MM.1S (cell line): ENCODE data around the gene TRAPPC11.

ENCODE experiments used
- EZH2phosphoT487 ChIP-seq: fragments of 300-600 bp; sonication (generic); IDR thresholded peaks from 2 replicates; pipeline ENCODE4 v1.6.1; 2018; ENCODE audit warnings: antibody characterized with exemption, low read length
- TF ChIP-seq, protein P1 (sequence below): fragments of 300-600 bp; sonication (generic); IDR thresholded peaks from 2 replicates; pipeline ENCODE4 v1.5.1; 2016; ENCODE audit warnings: antibody characterized with exemption, low read length, mixed read lengths

DNA sequence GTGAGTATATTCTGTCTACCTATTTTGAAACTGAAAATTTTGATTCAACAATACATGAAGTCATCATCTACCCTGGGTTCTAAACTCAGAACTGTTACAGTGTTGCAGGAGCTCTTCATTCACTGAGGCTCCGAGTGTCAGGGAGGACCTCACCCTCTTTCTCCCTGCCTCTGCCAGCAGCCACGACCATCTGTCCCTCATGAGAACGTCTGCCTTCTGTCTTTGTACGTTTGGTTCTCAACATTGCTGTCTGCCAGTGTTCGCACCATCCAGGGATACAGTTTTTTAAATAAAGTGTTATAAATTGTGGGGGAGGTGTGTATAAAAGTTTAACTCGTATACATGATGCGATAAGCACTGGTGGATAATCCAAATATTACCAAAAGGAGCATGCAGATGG, 55.5 kb downstream of the TRAPPC11 start:
- TF ChIP-seq, protein P1, sequence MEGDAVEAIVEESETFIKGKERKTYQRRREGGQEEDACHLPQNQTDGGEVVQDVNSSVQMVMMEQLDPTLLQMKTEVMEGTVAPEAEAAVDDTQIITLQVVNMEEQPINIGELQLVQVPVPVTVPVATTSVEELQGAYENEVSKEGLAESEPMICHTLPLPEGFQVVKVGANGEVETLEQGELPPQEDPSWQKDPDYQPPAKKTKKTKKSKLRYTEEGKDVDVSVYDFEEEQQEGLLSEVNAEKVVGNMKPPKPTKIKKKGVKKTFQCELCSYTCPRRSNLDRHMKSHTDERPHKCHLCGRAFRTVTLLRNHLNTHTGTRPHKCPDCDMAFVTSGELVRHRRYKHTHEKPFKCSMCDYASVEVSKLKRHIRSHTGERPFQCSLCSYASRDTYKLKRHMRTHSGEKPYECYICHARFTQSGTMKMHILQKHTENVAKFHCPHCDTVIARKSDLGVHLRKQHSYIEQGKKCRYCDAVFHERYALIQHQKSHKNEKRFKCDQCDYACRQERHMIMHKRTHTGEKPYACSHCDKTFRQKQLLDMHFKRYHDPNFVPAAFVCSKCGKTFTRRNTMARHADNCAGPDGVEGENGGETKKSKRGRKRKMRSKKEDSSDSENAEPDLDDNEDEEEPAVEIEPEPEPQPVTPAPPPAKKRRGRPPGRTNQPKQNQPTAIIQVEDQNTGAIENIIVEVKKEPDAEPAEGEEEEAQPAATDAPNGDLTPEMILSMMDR = no peak
- TF ChIP-seq EZH2phosphoT487 = no peak
